NCI-H2029 treated with DMSO at 0.1 percent for 48 hours (cell line): ENCODE measurements around the gene TDRD12.

ENCODE experiments used
- DNase-seq: peaks from one replicate; lab custom pipeline; 2025; lab: John Stamatoyannopoulos, UW

TDRD12 gene

DNA sequence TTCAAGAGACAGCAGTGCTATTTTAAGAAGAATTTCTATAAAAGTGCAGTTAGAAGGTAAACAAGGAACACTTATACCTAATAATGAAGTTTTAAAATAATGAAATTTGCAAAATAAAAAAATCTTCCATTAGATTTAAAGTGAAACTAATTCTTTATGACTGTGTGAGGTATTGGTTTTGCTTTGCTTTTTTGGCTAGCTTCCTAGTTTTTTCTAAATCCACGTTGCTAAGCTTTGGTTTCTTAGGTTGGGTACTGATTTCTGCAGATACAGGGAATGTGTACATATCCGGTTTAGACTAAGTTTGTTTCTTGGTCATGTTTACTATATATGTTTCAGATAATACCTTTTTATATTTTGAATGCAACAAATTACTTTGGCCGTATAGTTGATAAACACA, 90.2 kb downstream of the TDRD12 start:
- no peak for DNase-seq

DNA sequence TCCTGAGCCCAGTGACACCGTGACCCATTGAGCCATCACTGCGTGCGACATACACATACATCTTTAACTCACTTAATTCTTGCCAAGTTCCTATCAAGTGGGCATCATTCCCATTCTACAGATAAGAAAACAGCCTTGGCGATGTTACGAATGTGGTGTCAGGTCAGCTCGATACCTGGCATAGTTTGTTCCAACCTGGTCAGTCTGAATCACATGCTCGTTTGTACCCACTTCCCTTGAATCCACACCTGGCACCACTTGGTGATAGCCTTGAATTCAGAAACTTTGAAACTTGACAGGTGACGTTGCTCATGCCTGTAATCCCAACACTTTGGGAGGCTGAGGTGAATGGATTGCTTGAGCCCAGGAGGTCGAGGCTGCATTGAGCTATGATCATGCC, 90.9 kb downstream of the TDRD12 start:
- no peak for DNase-seq

DNA sequence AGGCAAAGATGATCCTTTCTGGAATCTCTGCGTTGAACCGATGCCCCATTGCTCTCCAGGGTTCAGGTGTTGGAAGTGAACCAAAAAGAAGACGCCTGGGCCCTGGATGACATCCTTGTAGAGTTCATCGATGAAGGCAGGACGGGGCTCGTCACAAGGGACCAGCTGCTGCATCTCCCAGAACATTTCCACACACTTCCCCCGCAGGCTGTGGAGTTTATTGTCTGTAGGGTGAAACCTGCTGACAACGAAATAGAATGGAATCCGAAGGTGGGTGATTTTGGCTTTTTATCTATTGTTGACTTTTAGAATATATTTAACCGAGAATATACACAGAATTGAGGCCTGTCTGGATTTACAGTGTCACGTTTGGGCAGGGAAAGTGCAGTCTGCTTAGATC, 91.6 kb downstream of the TDRD12 start:
- no peak for DNase-seq

DNA sequence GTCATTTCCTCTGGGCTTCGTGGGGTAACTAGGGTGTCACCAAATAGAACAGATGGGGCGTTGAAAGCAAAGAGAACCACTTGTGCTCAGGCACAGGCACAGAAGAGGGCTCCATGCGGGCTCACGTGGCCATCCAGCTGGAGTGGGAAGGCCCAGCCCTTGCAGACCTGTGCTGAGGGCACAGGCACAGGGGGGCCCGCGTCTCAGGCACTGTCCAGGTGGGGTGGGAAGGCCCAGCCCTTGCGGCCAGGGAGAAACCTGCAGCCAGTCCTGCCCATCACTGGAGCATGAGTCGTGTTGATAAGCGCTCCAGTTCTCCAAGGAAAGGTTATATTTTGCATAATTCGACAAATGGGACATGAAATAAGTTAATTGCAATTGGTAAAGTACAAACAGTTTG, 92.5 kb downstream of the TDRD12 start:
- no peak for DNase-seq

DNA sequence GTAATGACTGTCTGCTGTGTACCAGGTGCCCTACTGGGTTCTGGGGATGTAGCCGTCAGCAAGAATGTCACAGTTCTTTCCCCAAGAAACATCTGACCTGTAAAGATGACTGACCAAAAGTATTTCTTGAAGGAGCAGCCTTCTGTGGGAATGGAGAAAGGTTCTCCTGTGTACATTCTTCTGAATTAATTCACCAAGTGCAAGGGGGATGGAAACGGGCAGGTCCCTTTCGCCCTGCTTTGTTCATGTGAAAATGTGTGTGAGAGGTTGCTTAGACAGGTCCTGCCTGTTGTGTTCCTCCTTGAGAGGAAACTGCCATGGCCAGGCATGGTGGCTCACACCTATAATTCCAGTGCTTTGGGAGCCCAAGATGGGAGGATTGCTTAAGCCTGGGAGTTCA, 93.0 kb downstream of the TDRD12 start:
- DNase-seq = no peak

DNA sequence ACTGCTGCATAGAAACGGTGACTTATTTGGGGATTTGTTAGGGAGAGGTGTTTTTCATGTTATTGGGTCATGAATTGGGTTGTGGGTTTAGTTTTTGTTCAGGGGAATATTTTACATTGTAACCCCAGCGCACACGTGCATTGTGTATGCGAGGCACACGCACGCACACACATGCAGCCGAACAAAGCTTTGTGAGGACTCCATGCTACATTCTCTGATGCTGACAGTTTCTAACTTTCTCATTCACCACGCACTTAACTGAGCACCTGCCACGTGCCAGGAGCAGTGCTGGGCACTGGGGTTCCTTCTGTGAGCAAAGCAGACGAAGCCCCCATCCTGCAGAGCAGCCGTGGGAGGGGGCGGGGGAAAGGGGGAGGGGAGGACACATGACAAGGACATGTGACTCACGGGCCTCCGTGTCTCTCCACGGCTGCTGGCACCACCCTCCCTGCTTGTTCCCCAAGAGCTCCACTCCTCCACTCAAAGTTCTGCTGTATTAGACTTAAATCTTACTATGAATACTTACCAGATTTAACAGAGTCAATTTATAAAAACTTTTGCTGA, 94.4 kb downstream of the TDRD12 start:
- no peak for DNase-seq

DNA sequence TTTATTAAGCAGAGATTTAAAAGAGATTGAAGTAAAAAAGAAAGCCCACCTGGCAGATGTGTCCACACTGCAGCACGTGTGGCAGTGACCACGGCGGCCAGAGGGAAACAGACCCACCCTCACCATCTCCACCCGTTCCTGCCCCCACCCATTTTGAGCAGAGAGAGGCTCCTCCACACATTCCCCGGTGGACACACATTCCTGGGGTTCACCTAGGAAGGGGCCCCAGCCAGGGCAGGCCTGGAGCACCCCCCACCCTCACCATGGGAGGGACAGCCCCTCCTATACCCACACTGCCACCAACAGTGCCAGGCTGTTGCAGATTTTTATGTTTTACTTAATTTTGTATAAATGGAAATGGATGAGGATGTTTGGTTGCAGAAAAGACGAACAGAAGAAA, 95.1 kb downstream of the TDRD12 start:
- no peak for DNase-seq

DNA sequence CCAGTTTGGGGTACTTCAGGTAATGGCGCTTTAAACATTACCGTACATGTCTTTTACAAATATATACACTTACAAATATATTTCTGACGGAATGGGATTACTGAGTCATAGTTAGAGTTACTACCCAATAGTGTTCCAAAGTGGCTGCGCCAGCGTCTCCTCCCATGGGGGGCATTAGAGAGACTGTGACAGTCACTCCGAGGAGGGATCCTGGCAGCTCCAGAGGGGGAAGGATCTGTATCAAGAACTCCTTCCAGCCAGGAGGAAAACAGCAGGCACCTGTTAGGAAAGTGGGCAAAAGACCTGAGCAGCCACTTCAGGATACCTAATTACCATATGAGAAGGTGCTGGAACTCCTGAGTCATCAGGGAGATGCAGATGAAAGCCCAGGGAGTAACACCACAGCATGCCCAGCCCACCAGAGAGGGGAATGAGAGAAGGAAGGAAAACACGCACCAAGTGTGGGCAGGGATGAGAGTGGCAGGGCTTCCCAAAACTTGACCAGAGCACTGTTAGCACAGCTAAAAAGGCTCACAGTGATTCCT, 97.1 kb downstream of the TDRD12 start:
- DNase-seq = peak; percentile 34

DNA sequence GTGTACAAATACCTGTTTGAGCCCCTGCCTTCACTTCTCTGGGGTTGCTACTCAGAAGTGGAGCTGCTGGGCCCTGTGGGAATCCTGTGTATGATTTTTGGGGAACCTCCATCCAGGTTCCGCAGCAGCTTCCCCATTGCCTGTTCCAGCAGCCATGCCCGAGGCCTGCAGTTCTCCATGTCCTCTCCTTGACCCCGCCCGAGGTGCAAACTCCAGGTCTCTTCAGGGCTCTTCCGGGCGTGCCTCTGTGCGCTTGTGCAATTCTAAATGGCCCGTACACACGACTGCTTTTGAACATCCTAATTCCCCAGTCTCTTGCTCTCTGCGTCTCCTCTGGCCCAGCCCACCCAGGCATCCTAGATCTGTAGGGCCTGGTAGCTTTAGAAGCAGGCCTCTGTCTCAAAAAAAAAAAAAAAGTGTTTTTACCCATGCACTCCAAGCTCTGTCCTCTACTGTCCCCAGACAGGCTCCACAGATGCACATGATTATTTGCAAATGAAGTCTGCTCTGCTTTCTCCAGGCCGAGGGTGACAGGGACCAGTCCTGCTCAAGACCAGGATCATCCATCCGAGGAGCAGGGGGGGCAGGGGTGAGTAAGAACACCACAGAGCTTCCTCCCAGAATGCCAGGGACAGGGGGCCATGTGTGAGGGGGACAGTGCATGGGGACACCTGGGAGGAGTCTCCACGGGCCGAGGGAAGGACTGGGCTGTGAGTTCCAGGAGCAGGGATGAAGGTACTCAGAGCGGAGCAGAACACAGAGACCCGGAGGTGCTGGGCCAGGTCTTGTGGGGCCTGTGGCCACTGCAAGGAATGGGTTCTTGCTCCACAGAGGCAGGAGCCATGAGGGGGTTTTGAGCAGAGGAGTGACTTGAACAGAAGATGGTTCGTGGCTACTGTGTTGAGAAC, 98.3 kb downstream of the TDRD12 start:
- no peak for DNase-seq

DNA sequence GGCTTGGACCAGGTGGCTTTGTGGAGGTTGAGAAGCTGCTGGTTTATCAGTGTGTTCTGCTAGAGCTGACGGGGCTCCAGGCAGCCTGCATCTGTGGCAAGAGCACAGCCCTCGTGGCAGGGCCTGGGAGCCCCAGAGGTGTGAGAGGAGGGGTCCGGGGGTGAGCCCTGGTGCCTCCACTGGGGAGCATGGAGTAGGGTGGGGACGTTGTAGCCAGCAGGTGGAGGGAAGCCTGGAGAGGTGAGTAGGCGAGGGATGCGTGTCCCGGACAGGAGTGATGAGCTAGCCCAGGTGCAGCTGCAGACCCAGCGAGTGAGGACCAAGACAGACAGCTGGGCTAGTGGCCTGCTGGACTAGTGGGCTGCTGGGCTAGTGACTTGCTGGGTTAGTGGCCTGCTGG, 99.0 kb downstream of the TDRD12 start:
- no peak for DNase-seq

DNA sequence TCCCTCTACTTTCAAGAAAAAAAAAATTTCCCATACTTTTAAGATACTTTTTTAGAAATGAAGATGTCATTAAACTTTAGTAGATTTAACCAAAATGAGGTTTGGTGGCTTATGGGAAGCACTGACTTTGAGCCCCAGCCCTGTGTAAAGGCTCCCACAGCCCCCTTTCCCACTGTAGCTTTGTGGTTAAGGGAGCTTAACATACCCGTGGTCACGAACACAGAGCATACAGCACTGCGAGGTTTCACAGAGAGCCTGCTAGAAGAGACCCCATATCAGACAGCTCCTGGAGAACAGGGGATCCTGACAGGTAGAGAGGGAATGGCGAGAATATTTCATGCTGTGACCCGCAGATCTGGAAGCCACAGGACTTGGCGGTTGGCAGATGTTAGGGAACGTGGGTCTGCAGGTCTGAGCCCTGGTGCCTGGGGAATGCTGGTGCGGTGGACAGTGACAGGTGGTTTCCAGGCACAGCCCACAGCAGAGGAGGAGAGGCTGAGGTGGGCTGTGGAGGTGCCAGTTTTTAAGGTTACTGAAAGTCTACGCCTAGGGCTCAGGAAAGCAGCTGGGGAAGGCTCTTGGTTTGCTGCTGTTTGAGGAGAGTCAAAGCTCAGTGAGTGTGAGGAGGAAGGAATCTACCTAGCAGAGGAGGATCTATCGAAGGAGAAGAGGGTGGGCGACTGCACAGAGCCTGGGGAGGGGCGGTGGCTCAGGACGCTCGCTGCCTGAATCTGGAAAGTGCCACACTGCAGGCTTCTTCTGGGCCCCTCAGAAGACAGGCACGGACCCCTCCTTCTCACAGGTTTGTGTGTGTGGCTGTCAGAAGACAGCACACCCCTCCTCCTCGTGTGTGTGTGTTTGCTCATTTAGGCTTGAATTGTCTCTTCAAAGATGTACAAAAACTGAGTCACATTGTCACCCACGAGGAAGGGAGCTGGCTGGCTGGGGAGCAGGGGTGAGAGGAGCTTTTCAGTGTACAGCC, 100.1 kb downstream of the TDRD12 start:
- no peak for DNase-seq

DNA sequence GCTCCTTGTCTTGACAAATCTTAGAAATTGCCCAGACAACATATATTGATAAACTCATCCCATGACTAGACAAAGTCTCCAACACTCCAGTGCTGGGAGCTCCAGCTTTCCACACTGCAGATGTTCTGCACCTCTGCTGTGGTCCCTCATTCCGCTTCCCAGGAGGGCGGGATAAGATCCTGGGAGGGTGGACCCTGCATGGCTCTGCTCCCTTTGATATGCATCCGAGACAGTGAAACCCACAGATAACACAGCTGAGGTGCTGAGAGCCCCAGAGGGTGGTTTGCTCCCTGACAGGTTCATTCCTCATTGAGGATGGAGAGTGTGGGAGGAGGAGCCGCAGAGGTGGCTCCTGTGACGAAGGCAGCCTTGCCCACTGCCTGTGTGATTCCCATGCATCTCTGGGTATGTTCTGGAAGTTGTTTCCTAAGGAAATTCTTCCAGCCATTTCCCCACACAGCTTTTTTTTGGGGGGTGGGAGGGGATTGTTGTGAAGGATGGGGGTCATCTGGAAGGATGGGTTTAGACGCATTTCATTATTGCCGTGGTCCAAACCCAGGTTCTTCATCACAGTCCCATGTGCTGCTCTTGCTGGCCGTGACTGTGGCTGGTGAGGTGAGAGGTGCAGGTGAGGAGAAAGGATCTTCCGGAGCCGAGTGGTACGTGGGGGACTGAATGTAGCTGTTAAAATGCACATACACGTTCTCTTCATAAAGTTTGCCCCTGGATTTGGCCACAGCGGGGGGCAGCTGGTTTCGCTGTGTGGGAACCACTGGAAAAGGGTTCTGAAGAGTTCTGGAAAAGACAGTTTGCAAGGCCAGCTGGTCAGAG, 103.6 kb downstream of the TDRD12 start:
- DNase-seq = no peak

DNA sequence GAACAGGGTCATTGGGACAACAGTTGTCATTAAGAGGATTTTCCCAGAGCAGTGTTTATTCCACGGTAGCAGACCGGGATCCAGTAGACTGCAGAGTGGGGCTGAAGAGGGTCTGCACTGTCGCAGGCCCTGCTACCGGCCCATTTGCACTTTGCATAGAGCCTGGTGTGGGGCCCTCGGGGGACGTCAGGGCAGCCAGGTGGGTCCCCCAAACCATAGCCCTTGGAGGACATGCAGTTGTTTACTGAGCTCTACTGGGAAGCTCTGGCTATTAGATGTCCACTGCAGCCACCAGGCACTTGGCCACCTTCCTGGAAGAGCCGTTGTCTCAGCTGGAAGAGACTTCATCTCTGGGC, 104.2 kb downstream of the TDRD12 start:
- DNase-seq = no peak

DNA sequence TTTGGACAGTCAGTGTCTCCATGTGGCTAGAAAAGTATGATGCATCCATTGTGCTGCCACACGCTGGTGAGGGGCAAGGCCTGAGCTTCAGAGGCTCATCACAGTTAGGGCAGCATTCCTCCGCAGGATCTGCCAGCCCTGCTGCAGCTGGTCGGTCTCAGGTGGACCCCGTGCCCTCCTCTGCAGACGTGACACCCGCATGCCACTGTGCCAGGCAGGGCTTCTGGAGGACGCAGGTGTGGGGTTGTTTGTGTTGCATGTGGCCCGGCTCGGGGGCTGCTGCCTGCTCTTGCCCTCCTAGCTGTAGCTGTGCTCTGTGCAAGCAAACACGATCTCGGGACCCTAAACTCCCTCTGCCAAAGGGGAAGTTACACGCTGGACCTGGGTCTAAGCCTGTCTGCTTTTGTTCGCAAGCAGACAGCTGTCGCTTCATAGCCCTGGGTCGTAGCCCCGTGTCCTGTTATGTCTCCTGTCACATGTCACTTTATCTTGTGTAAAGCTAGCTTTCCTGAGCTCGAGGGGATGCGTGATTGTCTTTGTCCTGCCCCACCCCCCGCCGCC, 104.7 kb downstream of the TDRD12 start:
- no peak for DNase-seq

DNA sequence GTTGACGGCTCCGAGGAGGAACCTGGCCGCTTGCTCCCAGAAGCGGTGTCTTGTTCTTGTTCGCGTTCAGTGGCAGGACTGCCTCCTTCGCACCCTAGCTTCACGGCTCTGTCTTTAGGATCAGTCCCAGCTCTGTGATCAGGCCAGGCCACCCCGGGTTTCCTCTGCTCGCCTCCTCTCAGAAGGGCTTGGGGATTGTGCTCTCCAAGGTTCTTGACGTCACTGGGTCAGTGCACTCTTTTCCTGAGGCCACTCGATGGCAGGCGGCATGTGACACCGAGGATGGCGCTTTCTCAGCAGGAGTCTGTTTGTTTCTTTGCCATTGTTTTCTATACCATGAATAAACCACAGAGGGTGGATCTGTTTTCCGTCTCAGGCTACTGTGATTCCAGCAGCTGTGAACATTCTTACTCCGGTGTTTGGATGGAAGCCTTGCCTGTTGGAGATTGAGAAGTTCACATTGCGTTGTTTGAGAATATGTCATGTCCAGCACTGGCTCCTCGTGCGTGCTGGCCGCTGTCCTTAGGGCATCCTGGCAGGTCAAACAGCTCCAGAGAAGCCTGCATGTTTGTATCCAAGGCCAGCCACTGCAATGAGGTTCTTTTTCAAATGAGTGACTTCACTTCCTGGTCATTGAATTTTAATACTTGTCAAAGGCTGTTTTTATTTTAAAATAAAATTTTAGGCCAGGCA, 105.5 kb downstream of the TDRD12 start:
- no peak for DNase-seq

DNA sequence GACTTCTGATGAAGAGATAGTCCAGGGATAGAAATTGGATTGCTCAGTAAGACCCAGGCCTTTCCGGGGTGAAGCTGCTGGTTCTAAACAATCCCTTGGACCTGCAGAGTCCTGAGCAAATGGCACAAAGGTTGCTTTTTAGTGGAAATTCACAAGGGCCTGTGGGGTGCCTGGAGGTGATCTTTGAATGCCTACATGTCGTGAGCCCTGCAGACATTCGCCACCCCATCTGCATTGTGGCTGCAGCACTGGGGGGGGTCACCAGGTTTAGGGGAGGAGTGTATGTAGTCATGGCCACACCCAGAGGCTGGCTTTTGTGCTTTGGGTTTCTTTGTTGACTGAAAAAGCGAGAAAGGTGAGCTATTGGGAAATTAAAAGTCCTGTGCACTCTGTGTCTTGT, 108.6 kb downstream of the TDRD12 start:
- DNase-seq = no peak

DNA sequence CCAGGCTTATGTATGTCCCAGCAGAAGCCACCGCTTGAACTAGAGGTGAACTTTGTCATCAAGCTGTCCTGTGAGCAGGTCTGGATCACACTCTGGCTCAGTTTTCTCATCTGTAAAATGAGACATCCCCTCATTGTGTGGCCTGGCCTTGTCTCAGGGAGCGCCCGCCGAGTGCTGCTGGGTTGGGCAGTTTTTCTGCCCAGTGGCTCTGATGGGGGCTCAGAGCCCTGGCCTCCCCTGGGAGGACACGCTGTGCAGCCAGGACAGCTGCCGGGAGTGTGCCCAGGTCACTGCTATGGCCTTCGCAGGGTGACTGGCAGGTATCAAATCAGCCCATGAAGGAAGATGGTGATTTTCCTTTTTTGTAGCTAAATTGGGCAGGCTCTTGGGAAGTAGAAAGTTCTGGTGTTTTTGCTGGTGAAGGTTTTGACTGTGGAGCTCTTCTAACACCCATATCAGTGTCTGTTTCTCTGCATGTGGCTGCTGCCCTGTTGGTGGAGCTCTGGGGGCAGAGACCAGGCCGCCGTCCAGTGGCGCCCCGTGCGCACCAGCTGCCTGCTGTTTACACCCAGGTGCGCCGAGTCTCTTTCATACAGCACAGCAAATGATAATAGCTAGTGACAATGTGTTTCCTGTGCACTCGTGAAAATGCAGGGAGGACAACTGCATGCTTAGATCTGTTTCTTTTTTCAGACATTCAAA, 109.2 kb downstream of the TDRD12 start:
- DNase-seq = no peak

DNA sequence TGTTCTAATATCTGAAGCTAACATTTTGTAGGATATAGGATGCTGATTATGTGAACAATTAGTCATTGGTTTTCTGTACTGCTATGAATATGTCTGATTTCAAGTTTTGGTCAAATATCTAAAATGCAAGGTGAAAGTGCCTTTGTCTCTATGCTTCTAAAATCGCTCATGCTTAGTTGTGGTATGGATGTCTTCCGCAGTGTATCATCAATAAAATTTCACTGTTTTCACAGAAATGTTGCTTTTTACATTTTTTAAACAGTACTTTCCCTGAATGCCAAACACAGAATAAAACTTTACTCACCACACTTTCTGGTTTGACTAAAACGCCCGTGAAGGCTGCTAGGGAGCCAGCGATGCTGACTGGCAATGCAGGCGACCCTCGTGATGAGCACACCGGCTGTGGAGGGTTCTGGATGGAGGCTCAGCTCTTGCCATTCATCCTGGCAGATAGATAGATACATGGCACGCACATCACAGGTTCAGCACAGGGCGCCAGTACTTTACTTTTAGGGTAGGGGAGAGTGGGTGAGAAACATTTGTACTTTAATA, 109.9 kb downstream of the TDRD12 start:
- DNase-seq = no peak

DNA sequence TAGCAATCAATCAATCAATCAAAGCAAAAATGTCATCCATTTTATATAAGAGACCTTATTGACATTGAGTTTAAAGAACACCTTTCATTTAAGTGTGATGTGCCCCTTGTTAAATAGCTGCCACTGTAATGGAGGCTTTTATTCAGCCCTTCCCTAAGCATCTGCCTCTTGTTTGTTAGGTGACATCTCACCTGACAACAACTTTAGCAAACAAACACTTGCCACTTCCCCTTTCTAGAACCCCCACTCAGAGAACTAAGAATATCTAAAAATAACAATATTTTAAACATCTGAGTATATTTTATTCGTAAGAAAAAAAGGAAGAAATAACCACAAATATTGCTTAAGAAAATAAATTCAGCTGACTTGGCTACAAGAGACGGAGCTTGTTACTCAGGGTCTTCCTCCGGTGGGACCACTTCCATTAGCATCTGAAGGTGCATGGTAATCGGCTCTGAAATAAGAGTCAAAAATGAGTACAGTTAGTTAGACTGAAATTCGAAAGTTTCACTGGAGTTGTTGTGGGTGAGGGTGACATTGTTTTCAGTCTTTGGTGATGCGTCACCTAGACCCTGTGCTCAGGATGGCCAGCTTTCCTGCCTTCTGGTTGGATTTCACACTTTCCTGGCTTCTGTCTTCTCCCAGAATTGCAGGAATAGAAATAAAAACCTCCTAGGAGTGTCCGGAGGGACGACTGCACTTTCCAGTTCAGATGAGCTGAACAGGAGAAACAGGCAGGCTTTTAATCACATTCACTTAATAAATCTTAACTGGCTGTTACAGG, 110.9 kb downstream of the TDRD12 start:
- DNase-seq = no peak
